GM19395 (cell line): ENCODE measurements around the gene IGFBP7.

ENCODE experiments used
- ATAC-seq: cut with Tn5 transposase; IDR thresholded peaks from one replicate; pipeline ENCODE4 v1.9.1; 2021; ENCODE audit warnings: mild to moderate bottlenecking, moderate library complexity; ENCODE audit not compliant: unreplicated experiment

IGFBP7 gene

DNA sequence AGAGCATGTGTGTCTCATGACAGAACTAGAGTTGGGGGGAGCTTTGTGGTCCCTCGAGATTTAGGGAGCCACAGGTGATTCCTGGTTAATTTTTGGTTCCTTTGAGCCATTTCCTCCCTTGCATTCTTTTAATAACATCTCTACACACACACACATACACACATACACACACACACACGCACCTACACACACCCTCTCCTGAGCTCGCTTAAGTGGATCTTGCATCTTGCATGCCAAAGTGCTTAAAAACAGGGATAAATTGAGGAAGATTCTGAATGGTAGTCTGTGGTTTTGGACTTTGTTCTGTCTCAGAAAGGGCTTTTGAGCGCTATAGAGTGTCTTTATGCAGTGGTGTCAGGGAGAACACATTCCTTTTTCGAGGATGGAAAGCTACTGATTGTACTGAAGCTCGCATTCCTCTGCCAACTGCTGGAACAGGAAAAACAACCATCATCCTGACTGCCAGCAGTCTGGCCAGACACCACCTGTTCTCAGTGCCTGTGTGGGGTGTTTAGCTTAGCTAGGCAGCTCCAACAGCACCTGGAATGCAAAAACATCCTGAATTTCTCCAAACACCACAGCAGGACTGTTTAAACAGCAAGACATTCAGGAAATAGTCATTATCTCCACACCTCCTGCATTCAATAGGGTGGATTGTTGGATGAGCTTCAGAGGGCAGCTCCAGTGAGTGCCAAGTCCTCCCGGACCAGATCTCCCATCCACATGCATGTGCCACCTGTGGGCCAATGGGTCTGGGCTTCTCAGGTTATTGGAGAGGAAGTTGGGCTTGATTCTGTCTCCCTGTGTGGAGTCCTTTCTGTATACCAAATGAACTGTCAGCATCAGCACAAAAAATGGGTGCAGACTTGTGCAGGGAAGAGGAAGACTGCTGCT, 21.9 kb upstream of the IGFBP7 start:
- no peak for ATAC-seq

DNA sequence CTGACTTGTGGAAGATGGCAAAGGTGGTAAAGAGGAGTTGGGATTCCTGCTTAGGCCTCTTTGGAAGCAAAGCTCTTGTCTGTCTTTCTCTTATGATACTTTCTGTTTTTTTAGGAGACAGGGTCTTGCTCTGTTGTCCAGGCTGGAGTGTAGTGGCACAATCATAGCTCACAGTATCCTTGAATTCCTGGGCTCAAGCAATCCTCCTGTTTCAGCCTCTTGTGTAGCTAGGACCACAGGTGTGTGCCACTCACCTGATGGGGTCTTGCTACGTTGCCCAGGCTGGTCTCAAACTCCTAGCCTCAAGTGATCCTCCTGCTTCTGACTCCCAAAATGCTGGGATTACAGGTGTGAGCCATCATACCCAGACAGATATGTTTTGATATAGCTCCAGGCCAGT, 19.3 kb upstream of the IGFBP7 start:
- no peak for ATAC-seq

DNA sequence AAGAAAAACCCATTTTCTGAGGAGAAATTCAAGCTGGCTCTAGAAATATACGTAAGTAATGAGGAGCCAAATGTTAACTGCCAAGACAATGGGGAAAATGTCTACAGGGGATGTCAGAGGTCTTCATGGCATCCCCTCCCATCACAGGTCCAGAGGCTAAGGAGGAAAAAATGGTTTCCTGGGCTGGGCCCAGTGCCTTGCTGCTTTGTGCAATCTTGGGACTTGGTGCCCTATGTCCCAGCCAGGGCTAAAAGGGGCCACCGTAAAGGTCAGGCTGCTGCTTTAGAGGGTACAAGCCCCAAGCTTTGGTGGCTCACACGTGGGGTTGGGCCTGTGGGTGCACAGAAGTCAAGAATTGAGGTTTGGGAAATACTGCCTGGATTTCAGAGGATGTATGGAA, 17.2 kb upstream of the IGFBP7 start:
- ATAC-seq = no peak

DNA sequence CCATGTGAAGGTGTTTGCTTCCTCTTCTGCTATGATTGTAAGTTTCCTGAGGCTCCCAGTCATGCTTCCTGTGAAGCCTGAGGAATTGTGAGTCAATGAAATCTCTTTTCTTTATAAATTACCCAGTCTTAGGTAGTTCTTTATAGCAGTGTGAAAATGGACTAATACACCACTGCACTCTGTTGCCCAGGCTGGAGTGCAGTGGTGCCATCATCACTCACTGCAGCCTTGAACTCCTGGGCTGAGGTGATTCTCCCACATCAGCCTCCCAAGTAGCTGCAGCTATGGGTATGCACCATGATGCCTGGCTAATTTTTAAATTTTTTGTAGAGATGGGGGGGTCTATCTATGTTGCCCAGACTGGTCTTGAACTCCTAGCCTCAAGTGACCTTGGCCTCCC, 15.8 kb upstream of the IGFBP7 start:
- no peak for ATAC-seq

DNA sequence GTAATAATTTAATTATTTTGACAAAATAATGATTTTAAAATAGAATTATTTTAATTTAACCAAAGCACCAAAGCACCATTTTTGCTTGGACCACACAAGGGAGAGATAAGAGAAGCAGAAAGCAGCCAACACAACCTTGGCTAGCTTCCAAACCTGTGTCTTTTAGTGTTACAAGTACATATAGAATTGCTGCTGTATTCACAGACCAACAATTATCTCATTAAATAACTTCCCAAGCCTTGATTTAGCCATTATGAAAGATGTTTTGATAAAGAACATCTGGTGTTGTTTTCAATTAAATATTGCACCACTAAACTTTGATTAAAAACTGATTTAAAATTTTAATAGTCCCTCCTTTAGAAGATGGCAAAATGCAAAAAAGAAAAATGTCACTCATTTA, 14.0 kb upstream of the IGFBP7 start:
- ATAC-seq = no peak

DNA sequence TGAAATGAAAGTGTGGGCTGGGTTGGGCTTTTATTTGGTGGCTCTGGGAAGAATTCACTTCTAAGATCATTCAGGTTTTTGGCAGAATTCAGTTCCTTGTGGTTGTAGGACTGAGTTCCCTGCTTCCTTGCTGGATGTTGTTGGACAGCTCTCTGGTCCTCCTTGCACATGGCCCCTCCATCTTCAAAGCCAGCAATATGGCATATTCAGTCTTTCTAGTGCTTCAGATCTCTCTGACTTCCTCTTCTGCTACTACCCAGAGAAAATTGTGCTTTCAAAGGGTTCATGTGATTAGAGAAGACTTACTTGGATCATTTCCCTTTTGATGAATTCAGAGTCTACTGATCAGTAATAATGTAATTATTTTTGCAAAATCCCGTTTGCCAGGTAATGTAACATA, 12.8 kb upstream of the IGFBP7 start:
- no peak for ATAC-seq

DNA sequence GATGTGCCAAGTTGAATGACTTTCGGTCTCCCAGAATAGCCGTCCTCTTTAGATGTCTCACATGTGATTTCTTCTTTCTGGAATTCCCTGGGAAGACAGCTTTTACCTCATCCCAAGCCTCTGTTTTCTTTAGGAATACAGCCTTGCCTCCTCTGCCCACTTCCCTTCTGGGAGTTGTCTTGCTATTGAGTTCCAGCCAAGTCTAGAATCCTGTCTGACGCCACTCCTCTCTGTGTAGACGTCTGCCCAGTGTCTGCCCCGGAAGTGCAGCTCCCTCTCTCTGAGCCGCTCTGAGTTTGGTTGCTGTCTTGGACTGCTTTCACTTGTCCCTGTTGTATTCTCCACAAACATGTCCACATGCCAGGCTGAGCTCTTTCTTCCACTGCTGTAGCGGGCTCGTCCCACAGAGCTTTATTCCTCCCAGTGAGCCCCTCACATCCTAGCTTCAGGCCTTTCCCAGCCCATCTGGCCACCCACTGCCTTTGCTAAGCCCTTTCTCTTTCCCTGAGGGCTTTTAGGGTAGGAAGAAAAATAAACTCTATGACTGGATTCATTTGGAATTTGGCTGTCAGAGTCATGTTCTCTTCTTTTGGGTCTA, 9.0 kb upstream of the IGFBP7 start:
- ATAC-seq = no peak

DNA sequence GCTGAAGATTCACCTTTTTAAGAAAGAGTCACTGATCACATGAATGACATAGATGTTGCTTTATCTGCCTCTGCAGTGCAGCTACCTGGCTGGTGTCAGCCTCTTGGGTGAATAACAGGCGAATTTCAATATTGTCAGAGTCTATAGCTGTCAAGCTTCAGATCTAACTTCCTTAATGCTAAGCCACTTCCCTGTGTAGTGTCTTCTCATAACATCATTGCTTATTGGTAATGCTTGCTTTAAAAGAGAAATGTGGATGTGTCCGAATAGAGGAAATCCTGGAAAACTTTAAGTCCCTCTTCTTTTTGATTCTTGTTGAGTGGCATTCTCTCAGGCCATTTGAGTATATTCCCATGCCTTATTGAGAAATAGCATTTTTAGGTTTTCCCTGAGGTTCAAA, 7.3 kb upstream of the IGFBP7 start:
- no peak for ATAC-seq

DNA sequence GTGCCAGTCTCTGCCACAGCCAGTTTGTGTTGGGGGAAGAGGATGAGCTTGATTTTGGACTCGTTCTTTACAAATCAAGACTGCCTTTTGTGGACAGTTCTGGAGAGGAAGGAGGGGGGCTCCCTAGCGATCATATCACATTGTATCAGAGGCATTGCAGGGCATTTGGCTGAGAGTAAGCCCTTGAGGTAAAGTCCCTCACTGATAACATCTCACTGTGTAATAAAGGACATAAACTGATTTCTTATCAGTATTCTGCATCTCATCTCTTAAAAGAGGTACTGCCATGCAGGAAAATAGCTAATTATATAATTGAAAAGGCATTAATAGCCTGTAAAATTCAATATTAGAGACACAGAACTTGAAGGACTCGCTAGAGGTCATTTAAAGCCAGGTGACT, 6.1 kb upstream of the IGFBP7 start:
- no peak for ATAC-seq

DNA sequence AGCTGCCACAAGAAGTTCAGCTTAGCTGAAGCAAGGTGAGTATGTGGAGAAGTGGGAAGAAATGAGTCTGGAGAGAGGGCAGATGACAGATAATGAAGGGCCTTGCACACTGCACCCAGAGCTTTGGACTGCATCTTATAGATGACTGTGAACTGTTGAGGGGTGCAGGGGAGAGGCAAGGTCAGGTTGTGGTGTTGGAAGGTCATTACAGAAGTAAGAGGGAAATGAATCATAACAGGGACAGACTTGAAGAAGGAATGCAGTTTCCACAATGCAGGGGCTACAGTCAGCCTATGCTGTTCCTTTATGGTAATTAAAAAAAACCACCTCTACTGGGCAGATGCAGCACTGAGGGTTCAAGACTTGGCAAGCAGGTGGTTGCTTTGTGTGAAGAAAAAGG, 4.8 kb upstream of the IGFBP7 start:
- ATAC-seq = no peak

DNA sequence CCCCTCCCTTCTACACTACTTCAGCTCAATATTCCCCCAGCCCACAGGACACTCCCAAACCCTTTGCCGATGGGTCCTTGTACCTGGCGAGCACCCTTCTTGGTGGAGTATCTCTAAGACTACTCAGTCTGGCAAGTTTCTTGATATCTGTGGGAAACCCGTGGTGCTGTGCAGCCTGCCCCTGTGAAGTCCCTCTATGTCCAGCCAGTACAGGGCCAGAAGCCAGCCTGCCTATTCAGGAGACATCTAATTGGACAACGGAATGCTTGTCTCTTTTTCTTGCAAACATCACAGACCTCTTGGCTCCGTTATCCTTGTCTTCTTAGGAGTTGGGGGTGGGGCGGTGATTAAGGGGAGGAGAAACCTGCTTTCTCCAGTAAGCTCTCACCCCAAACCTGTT, 3.7 kb upstream of the IGFBP7 start:
- no peak for ATAC-seq

DNA sequence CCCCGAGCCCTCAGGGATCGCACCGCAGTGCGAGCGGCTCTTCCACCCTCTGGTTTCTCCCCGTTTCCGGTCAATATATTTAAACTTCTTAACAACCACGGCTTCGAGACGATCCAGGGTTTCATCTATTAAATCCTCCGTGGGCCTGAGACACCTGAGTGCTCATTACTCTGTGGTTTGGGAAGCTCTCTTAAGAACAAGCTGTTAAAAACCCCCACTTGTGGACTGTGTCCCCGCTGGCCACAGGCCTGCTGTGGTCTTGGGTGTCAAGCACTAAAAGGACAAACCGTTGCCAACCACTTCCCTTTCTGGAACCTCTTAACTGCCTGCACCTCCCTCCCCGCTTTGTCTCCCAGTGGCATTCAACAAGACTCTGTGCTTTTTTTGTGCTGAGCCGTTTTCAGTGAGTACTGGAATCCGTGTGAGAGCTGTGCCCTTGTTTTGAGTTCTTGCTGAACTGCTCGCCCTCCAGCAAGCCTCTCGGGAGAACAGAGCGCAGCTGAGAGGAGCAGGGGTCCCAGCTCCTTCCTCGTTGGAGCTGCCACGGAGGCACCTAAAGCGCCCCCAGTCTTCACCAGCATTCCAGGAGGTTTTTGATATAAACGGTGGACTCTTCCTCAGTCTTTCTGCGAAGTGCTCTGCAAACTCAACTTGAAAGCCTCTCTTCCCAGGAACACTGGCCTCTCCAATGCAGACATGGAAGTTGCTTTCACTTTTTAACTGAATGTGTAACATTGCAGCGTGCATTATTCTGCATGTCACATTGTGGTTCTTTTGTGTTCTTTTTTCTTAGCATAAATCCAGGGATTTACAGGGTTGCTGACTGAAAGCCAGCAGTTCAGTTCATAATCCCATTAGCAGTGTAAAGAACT, 691 bp upstream of the IGFBP7 start:
- peak; percentile 55 for ATAC-seq

DNA sequence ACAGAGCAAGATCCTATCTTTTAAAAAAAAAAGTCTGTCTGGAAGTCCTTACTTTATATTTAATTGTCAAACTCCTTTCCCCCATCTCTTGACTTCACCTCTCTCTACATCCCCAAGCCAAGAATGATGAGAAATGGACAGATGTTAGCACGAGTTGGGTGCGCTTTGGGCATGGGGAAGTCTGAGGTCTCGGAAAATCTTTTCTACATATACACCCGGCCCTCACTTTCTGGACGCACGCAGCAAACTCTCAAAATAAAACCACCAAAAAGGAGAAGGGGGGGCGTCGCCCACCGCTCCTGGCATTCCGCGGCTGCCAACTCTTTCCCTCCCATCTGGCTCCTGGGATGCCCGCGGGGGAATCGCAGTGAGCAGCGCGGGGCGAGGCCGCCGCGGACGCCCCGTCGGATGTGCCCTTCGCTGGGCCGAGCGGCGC, 756 bp downstream of the IGFBP7 start:
- ATAC-seq = peak; percentile 14

DNA sequence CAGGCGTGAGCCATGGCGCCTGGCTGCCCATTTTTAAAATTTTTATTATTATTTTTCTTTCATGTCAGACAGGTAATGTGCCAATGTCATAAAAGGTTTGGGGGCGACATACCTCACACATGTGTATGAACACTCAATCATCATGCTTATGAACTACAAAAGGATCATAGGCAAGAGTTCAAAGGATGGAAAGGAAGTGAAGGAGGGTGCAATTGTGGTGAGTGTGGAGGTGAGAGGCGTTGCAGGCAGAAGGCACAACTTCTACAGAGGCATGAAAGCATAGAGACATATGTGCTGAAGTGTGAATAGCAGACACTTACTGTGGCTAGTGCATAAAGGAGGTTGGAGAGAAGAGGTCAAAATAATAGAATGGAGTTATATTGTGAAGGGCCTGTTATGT, 4.0 kb downstream of the IGFBP7 start:
- no peak for ATAC-seq

DNA sequence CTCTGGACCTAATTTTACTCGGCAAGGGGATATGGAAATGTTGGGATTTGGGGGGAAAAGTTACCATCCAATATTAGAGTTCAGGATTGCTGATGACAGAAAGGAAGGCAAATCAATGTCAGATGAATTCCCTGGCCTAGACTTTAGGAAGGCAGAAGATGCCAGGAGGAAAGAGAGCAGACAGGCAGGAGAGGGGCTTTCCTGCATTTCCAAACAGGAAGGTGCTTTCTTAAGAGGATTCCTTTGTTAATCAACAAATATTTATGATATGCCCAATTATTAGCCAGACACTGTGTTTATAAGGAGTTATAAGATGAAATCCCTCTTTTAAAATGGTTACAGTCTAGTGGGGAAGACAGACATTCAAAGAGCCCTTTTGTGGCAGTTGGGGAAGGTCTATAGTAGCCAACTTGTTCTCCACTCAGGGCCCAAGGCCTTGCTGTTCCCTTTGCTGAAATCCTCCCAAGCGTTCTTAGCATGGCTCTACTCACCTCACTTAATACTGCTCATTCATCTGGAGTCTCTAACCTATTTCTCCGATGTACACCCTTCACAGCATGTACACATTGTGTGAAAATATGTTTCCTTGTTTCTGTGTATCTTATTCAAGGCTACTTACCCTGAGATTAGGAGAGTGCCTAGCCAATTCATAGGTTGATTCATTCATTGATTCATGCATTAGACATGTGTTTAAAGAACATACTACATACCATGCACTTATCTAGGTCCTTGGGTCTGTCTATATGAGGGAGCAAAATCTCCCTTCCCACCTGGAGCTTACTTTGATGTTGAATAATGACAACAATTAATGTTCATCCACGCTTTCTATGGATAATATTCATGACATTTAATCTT, 5.3 kb downstream of the IGFBP7 start:
- ATAC-seq = no peak

DNA sequence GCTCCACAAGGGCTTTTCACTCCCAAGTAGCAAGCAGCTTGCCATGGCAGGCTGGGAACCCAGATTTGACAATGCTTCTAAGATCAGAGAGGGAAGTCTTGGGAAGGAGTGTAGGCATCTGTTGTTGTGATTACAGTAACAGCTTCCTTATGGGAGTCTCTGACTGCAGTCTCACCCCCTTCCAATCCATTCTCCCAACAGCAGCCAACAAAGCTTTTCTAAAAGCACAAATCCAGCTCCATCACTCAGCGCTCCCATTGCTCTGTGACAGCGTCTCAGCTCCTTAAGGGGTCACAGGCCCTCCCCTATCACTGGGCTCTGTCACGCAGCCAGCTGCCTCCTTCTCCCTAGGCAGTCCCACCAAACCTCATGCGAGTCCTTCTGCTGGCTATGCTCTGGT, 7.1 kb downstream of the IGFBP7 start:
- ATAC-seq = no peak

DNA sequence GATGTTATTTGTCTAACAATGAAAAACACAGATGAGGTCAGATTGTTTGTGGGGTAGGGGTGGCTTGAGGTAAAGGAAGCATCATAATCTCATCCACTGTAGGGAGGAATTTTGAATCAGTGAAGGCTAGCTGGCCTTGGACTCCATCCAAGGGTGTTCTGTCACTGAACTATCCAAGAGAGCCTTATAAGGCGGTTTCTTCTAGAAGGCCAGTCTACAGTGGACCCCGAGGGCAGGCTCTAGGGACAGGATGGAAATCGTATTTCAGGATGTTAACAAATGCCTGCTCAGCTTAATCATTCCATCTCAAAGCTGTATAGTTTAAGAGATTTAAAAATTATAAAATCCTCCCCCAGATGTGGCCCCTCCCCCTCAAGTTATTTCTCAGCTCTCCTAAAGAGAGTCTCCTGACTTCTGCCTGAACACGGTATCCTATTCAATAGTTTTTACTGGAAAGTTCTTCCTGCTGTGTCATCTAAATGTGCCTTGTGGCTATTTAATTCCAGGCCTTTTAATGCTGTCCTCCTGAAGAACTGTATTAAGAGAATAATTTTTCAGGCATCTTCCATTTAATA, 8.0 kb downstream of the IGFBP7 start:
- ATAC-seq = no peak

DNA sequence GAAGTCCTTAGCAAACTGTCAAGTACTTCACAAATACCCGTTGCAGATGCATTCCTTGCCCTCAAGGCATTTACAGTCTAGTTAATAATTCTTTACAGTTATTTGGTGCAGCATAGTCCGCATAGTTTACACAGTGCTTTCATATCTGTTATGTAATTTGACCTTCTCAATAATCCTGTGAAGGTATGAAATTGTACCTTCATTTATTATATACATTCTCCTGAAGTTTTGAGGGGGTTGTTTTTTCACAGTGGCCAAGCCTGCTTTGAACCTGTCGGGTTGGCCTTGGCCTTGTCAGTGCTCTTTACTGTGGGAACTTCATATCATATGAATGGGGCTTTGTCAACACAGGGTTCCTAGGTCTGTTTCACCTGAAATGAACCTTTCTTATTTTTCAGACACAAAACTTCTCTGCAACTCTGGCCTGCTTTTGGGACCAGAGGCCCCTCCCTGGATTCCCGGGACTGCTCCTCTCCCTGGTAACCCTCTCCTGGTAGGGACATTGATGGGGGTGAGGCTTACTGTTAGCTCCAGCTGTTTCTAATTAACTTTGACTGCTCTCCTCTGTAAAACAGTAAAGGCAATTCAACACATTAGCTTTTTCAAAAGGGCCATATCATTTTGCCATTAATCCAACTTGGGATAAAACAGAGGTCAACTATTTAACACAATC, 9.1 kb downstream of the IGFBP7 start:
- no peak for ATAC-seq

DNA sequence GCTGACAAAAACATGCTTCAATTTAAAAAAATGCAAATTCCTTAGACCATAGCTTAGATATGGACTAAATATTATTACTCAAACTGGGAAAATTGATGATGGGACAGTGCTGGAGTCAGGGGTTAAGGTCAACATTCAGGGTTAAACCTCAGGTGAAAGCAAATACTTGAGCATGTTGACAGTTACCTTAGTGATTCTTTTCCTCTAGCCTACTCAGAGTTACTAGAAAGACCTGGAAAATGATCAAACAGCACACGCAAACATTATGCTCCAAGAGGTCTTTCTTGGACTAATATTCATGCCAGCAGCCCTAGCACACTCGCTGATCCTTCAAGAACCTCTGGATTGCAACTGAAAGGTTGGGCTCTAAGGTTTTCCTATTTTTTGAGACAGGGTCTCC, 10.8 kb downstream of the IGFBP7 start:
- no peak for ATAC-seq

DNA sequence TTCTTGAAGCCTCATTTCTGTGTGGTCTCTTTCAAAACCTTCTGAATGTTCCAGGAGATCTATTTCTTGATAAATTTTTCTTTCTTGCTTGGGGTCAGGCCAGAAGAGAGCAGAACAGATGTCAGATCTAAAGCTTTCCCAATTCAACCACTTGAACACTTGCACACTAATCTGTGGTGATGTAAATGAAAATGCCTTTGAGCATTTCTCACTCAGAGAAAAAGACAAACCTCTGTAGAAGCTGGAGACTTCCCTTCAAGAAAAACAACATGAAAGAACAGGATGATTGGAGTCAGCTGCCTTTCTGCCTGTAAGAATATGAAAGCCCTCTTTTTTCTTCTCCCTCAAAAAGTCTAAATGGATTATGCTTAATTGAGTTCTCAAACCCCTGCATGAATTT, 11.2 kb downstream of the IGFBP7 start:
- ATAC-seq = no peak
